ENCODE results near the gene PIAS1. TPM values are rescaled to one million over a fixed set of nuclear protein-coding genes. Genes with fewer than 3 reads are reported as not detected.
"Not testable (repeated sequence)": the region's sequence is repeated elsewhere in the genome, so short reads cannot be mapped to it uniquely, and the experiment has no call there.

PIAS1 gene
- total RNA-seq, 6 donors from 2014 or later = 44.7 to 114 (median 64.3) TPM

DNA sequence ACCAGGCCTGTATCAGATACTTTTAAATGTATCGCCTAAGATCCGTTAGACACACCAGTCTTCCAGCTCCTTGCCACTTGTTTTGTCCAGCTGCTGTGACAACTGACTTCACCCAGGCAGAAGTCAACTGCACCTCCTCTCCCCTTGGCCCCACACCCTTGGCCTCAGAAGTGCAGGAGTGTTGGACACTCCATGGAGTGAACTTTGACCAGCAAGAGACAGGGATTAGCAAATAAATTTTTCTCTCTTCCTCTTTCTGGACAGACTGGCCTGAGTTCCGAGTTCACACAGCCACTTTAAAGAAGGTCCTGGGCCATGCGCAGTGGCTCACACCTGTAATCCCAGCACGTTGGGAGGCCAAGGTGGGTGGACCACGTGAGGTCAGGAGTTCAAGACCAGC lies 178.3 kb downstream of the PIAS1 start:
- Histone ChIP-seq H3K36me3 (no peaks in the 10 kb centered on the region), H3K4me3 (no peak overlapping the region), H3K9me3 (no peaks in the 10 kb centered on the region), H3K27ac (no peak overlapping the region), H3K27me3 (no peaks in the 10 kb centered on the region), H3K4me1 (peaks cover 14 to 23% (median 18%) of the 10 kb centered on the region in 4 donors)
- TF ChIP-seq, protein P1, sequence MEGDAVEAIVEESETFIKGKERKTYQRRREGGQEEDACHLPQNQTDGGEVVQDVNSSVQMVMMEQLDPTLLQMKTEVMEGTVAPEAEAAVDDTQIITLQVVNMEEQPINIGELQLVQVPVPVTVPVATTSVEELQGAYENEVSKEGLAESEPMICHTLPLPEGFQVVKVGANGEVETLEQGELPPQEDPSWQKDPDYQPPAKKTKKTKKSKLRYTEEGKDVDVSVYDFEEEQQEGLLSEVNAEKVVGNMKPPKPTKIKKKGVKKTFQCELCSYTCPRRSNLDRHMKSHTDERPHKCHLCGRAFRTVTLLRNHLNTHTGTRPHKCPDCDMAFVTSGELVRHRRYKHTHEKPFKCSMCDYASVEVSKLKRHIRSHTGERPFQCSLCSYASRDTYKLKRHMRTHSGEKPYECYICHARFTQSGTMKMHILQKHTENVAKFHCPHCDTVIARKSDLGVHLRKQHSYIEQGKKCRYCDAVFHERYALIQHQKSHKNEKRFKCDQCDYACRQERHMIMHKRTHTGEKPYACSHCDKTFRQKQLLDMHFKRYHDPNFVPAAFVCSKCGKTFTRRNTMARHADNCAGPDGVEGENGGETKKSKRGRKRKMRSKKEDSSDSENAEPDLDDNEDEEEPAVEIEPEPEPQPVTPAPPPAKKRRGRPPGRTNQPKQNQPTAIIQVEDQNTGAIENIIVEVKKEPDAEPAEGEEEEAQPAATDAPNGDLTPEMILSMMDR (IDR thresholded peaks at IDR 0.05) = no peak
- TF ChIP-seq EP300 (IDR thresholded peaks at IDR 0.05) = no peak
- 69 to 86% methylated on average over 6 of the region's 6 CpGs for WGBS, 2 donors
- ATAC-seq (ENCODE audit: low FRiP score in 2 of 2) (no peak), DNase-seq (no peak)

GRCh38 chr15:68232937-68233336 lies 178.8 kb downstream of the PIAS1 start:
- H3K4me1 ChIP-seq = peaks cover 11 to 19% (median 14%) of the 10 kb centered on the region in 4 donors
- no peak overlapping the region for H3K4me3 ChIP-seq
- no peaks in the 10 kb centered on the region for H3K36me3 ChIP-seq
- no peaks in the 10 kb centered on the region for H3K27me3 ChIP-seq
- ATAC-seq (ENCODE audit: low FRiP score in 2 of 2) (peak in 1 of 2 donors; percentile 45), DNase-seq (no peak)
- TF ChIP-seq EP300 (IDR thresholded peaks at IDR 0.05) (no peak), POLR2AphosphoS5 (IDR thresholded peaks at IDR 0.05) (no peak), POLR2A (IDR thresholded peaks at IDR 0.05) (no peak)
- TF ChIP-seq, protein P1 (IDR thresholded peaks at IDR 0.05) = no peak
- no peak overlapping the region for H3K27ac ChIP-seq
- WGBS, 2 donors = 80 to 81% methylated on average over 6 of the region's 6 CpGs
- no peaks in the 10 kb centered on the region for H3K9me3 ChIP-seq

DNA sequence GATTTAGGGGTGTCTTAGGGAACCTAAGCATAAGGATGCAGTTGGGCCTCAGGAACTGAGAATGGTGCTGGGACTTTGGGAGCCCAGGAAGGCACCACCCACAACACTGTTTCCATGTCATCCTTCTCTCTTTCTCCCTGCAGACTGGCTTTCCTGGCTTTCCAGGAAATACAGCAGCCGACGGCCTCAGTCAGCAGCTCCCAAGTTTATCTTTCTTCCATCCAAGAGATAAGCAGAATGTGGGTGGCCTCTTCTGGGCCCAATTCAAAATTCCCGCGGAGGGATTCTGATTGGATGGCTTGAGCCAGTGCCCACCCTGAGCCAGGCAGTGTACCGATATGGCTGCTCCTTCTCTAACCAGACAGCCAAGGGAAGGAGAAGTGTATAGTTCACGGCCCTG lies 179.9 kb downstream of the PIAS1 start:
- Histone ChIP-seq H3K27ac (no peak overlapping the region), H3K36me3 (no peaks in the 10 kb centered on the region), H3K9me3 (no peaks in the 10 kb centered on the region), H3K27me3 (no peaks in the 10 kb centered on the region), H3K4me1 (peaks cover 4 to 8% (median 6%) of the 10 kb centered on the region in 4 donors), H3K4me3 (no peak overlapping the region)
- DNase-seq = no peak
- no peak for ATAC-seq (ENCODE audit: low FRiP score in 2 of 2)
- TF ChIP-seq POLR2A (IDR thresholded peaks at IDR 0.05) (no peak), EP300 (IDR thresholded peaks at IDR 0.05) (no peak), POLR2AphosphoS5 (IDR thresholded peaks at IDR 0.05) (no peak)
- TF ChIP-seq, protein P1 (IDR thresholded peaks at IDR 0.05) = no peak
- 48 to 50% methylated on average over 5 to 6 of the region's 6 CpGs for WGBS, 2 donors

DNA sequence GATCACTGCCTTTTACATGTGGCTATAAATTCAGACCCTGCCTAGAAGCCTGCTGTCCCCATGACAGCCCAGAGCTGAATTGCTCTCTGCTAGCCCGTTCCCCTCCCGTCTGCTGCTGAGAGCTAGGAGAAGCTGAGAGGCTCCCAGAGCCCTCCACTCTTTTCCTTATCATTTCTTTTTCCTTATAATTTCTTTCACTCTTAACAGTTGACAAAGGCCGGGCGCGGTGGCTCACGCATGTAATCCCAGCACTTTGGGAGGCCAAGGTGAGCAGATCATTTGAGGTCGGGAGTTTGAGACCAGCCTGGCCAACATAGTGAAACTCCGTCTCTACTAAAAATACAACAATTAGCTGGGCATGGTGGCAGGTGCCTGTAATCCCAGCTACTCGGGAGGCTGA lies 180.4 kb downstream of the PIAS1 start:
- not testable (repeated sequence) for H3K36me3 ChIP-seq; H3K4me1 ChIP-seq; H3K27me3 ChIP-seq; H3K9me3 ChIP-seq; ATAC-seq (ENCODE audit: low FRiP score in 2 of 2); H3K4me3 ChIP-seq; H3K27ac ChIP-seq; DNase-seq
- 84 to 92% methylated on average over 9 of the region's 9 CpGs for WGBS, 2 donors

GRCh38 chr15:68235022-68235421 lies 180.9 kb downstream of the PIAS1 start:
- TF ChIP-seq, protein P1 (IDR thresholded peaks at IDR 0.05) = no peak
- TF ChIP-seq POLR2A (IDR thresholded peaks at IDR 0.05) (no peak), POLR2AphosphoS5 (IDR thresholded peaks at IDR 0.05) (no peak), EP300 (IDR thresholded peaks at IDR 0.05) (no peak)
- H3K27ac ChIP-seq = no peak overlapping the region
- WGBS, 2 donors = 90 to 92% methylated on average over 3 to 4 of the region's 4 CpGs
- DNase-seq = no peak
- ATAC-seq (ENCODE audit: low FRiP score in 2 of 2) = no peak
- peaks cover 3 to 6% (median 4%) of the 10 kb centered on the region in 4 donors for H3K4me1 ChIP-seq
- H3K9me3 ChIP-seq = no peaks in the 10 kb centered on the region
- H3K27me3 ChIP-seq = no peaks in the 10 kb centered on the region
- no peaks in the 10 kb centered on the region for H3K36me3 ChIP-seq
- no peak overlapping the region for H3K4me3 ChIP-seq
